ENCODE measurements around the gene MRPS35. TPM values are rescaled to one million over a fixed set of nuclear protein-coding genes. Genes with fewer than 3 reads are reported as not detected.

The MRPS35 gene
- total and polyA plus RNA-seq, 9 donors: 45.1 to 53.2 (median 48.5) TPM

DNA sequence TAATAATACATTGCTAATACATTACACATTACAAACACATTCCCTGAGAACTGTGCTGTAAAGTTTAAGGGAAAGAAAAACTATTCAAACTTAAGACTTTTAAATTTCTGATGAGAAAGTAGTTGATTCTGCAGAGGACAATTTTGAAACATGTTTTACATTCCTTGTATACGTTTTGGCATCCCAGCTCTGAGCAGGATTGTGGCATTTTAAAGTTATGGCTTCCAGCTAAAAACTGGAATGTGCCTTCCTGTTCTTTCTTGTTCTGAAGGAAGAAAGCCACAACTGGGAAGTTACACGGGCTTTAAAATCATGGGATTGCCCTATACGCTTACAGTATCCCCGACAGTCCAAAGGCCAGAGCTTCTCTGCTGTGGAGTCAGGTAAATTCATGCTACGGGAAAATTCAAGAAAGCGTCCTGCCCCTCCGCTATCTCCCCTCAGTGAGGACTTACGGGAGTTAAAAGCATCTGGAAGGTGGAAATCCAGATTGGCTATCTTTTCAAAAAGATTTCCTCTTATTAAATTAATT is 58.6 kb downstream of the MRPS35 start:
- no peaks in the 10 kb centered on the region for H3K27me3 ChIP-seq (ENCODE audit: control insufficient read depth, insufficient read depth, low read length)
- no peaks in the 10 kb centered on the region for H3K9me3 ChIP-seq (replicated peaks; ENCODE audit: control insufficient read depth, low read depth, low read length)
- 67% methylated on average over 5 of the region's 8 CpGs for WGBS (ENCODE audit: insufficient coverage)
- H3K27ac ChIP-seq (ENCODE audit: low read length): no peak overlapping the region
- no peaks in the 10 kb centered on the region for H3K4me1 ChIP-seq (ENCODE audit: control insufficient read depth, insufficient read depth, low read length)
- no peak for DNase-seq
- no peak overlapping the region for H3K4me3 ChIP-seq (ENCODE audit: low read length)
- H3K36me3 ChIP-seq (ENCODE audit: control insufficient read depth, insufficient read depth, low read length): no peaks in the 10 kb centered on the region

DNA sequence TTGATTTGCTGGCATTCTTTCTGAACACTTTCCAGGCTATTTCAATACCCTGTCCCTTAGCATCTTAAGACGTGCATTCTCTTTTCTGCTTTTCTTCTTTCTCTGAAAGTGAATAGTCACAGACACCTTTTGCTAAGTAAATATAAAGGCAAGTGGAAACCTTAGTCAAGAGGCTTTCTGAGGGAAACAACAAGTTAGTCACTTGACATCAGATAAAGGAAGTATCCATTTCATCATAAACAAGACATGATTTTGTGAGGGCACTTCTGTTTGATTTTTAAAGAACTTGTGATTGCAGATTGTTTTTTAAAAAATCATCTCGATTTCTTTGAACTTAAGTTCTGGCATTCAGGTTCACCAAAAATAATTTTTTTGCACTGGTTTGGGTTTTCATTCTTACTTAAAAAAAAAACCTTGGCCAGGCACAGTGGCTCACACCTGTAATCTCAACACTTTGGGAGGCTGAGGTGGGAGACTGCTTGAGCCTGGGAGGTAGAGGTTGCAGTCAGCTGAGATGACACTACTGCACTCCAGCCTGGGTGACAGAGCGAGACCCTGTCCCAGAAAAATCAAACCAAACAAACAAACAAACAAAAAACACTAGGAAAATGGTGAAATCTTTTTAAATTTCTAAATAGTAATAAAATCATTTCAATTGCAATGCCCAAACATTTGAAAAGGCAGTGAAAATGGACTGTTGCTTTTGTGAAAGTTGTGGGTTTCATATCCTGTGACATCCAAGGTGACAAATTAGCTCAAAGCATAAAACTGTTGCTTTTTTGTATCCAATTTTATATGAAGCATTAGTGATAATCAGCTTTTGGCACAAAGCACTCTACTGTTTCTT is 61.1 kb downstream of the MRPS35 start:
- H3K9me3 ChIP-seq (replicated peaks; ENCODE audit: control insufficient read depth, low read depth, low read length): no peaks in the 10 kb centered on the region
- H3K36me3 ChIP-seq (ENCODE audit: control insufficient read depth, insufficient read depth, low read length): no peaks in the 10 kb centered on the region
- H3K27me3 ChIP-seq (ENCODE audit: control insufficient read depth, insufficient read depth, low read length): no peaks in the 10 kb centered on the region
- WGBS (ENCODE audit: insufficient coverage): no CpG with 5 or more reads among the region's 3 CpGs
- H3K27ac ChIP-seq (ENCODE audit: low read length): no peak overlapping the region
- no peaks in the 10 kb centered on the region for H3K4me1 ChIP-seq (ENCODE audit: control insufficient read depth, insufficient read depth, low read length)
- no peak for DNase-seq
- no peak overlapping the region for H3K4me3 ChIP-seq (ENCODE audit: low read length)

DNA sequence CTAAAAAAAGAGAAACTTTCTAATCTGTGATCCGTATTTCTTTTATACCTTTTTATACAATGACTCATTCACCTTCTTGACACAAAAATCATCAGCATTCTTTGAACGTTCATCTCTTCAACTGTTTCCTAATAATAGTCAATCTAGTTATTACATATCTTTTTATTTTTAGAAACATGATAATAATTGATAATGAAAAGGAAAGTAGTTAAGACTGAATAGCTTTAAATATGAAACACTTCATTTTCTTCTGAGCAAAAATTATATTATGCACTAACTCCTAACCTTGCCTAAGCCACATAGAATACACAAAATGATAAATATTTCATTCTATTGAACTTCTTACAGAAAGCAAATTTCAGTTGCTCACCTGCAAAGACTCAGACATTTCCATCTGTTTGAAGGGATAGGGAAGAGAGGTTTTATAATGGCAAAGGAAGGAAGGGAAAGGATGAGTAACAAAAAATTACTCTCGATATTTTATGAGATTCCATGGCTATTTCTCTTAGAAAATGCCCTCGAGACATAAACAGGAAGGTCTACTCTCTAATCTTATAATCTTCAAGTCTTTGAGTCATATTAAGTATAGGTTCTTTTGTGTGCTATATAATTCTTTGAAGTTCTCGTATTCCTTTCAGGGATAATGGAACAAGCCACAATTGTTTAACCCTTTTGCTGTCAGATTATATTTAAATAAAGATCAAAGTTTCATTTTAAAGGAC is 61.9 kb downstream of the MRPS35 start:
- no CpG with 5 or more reads among the region's 5 CpGs for WGBS (ENCODE audit: insufficient coverage)
- Histone ChIP-seq H3K4me1 (ENCODE audit: control insufficient read depth, insufficient read depth, low read length) (no peaks in the 10 kb centered on the region), H3K4me3 (ENCODE audit: low read length) (no peak overlapping the region), H3K36me3 (ENCODE audit: control insufficient read depth, insufficient read depth, low read length) (no peaks in the 10 kb centered on the region), H3K27me3 (ENCODE audit: control insufficient read depth, insufficient read depth, low read length) (no peaks in the 10 kb centered on the region), H3K9me3 (replicated peaks; ENCODE audit: control insufficient read depth, low read depth, low read length) (no peaks in the 10 kb centered on the region), H3K27ac (ENCODE audit: low read length) (no peak overlapping the region)
- DNase-seq: no peak

DNA sequence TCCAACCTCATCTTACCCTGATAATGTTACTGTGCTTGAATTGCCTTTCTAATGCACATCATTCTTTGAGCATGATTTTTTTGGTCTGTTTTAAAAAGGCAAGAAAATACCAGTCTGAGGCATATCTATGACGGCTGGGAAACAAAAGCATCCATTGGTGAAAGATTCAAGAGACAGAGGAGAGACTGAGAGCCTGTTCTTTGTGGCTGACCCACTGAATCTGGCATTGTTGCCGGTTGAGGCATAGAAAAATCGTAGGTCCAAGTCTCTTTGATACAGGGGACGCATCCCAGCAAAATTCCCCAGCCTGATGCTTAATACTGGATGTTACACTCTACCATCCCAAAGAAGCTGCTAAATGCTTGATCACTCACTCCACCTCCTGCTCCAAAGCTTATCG is 66.5 kb downstream of the MRPS35 start:
- peaks cover 18% of the 10 kb centered on the region for H3K4me1 ChIP-seq (ENCODE audit: control insufficient read depth, insufficient read depth, low read length)
- H3K4me3 ChIP-seq (ENCODE audit: low read length): no peak overlapping the region
- H3K9me3 ChIP-seq (replicated peaks; ENCODE audit: control insufficient read depth, low read depth, low read length): no peaks in the 10 kb centered on the region
- H3K27me3 ChIP-seq (ENCODE audit: control insufficient read depth, insufficient read depth, low read length): no peaks in the 10 kb centered on the region
- H3K36me3 ChIP-seq (ENCODE audit: control insufficient read depth, insufficient read depth, low read length): peaks cover 5% of the 10 kb centered on the region
- H3K27ac ChIP-seq (ENCODE audit: low read length): no peak overlapping the region
- no peak for DNase-seq
- WGBS (ENCODE audit: insufficient coverage): 89% methylated on average over 4 of the region's 5 CpGs

DNA sequence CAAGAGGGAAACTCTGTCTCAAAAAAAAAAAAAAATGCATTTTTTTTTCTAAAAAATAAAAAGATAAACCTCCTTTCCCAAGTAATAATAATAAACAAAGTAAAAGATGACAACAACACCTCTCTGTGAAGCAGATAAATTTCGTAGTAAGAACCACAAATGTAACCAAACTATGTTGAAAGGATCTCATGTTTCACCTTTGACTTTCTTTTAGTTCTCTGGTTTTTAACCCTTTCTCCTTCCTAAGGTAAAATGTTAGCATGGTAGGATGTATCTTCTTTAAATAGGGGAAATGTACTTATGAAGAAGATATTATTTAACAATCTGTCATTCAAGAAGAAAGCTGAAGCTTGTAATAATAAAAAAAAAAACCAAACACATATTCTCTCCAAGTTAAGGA is 67.6 kb downstream of the MRPS35 start:
- WGBS (ENCODE audit: insufficient coverage): no CpG with 5 or more reads among the region's 1 CpG
- no peak overlapping the region for H3K4me3 ChIP-seq (ENCODE audit: low read length)
- H3K36me3 ChIP-seq (ENCODE audit: control insufficient read depth, insufficient read depth, low read length): peaks cover 5% of the 10 kb centered on the region
- no peaks in the 10 kb centered on the region for H3K27me3 ChIP-seq (ENCODE audit: control insufficient read depth, insufficient read depth, low read length)
- peaks cover 18% of the 10 kb centered on the region for H3K4me1 ChIP-seq (ENCODE audit: control insufficient read depth, insufficient read depth, low read length)
- H3K9me3 ChIP-seq (replicated peaks; ENCODE audit: control insufficient read depth, low read depth, low read length): no peaks in the 10 kb centered on the region
- DNase-seq: no peak
- no peak overlapping the region for H3K27ac ChIP-seq (ENCODE audit: low read length)

DNA sequence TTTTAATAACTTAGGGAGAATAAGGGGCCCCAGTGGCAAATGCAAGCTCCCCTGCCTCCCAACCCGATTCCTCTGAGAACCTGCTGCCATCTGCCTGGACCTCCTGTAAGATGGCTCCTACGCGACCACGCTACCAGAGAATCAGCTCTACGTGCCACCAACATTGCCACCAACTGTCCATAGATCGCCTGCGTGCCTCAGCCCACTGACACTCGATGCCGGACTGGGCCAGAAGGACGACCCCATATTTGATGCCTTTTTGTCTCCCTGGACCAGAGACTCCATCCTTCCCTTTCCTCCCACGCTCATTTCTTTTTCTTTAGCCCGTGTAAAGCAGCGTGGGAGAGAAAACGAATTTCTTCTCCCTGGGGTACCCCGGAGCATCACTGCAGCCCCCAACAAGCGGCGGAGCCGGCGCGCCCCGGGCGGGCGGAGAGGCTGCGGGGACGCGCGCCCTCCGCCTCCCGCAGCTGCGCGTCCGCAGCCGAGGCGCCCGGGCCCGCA is 68.8 kb downstream of the MRPS35 start:
- Histone ChIP-seq H3K27ac (ENCODE audit: low read length) (peak overlapping the region; percentile 93), H3K27me3 (ENCODE audit: control insufficient read depth, insufficient read depth, low read length) (no peaks in the 10 kb centered on the region), H3K4me3 (ENCODE audit: low read length) (peak overlapping the region; percentile 67), H3K4me1 (ENCODE audit: control insufficient read depth, insufficient read depth, low read length) (peaks cover 18% of the 10 kb centered on the region), H3K36me3 (ENCODE audit: control insufficient read depth, insufficient read depth, low read length) (peaks cover 5% of the 10 kb centered on the region), H3K9me3 (replicated peaks; ENCODE audit: control insufficient read depth, low read depth, low read length) (no peaks in the 10 kb centered on the region)
- 4% methylated on average over 36 of the region's 36 CpGs for WGBS (ENCODE audit: insufficient coverage)
- DNase-seq: no peak

DNA sequence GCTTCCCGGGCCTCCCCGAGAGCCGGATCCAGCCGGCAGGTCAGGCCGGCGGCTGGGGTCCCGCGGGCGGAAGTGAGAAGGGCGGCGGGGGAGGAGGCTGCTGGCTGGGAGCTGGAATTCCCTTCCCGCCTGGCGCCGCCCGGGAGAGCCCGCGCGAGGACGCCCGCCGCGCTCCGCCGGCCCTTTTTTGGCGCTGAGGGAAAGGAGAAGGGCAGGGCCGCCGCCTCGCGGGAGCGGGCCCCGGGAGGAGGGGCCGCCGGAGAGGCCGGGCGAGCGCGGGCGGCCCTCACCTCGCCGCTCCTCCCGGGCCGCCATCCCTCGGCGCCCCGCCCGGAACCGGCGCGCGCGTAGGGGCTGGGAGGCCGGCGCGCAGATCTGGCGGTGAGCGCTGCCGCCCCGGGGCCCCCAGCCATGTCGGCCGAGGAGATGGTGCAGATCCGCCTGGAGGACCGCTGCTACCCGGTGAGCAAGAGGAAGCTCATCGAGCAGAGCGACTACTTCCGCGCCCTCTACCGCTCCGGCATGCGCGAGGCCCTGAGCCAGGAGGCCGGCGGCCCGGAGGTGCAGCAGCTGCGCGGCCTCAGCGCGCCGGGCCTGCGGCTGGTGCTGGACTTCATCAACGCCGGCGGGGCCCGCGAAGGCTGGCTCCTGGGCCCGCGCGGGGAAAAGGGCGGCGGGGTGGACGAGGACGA is 69.4 kb downstream of the MRPS35 start, which contains the start of the genes KLHL42 and MANSC4:
Gene KLHL42 (plus strand): TSS at position 314 of the 692 bp plus-strand sequence. CDS start 98 bp downstream, at position 412.
Gene MANSC4 (minus strand): TSS at position 317 of the 692 bp plus-strand sequence. CDS start 8,960 bp downstream, outside the sequence.
- DNase-seq: peak; percentile 86
- Histone ChIP-seq H3K9me3 (replicated peaks; ENCODE audit: control insufficient read depth, low read depth, low read length) (no peaks in the 10 kb centered on the region), H3K27me3 (ENCODE audit: control insufficient read depth, insufficient read depth, low read length) (no peaks in the 10 kb centered on the region), H3K36me3 (ENCODE audit: control insufficient read depth, insufficient read depth, low read length) (peaks cover 5% of the 10 kb centered on the region), H3K4me3 (ENCODE audit: low read length) (peak within 1 kb of the TSS; percentile 67), H3K4me1 (ENCODE audit: control insufficient read depth, insufficient read depth, low read length) (peaks cover 18% of the 10 kb centered on the region), H3K27ac (ENCODE audit: low read length) (peak within 1 kb of the TSS; percentile 93)
- under 1% methylated on average over 88 of the region's 92 CpGs for WGBS (ENCODE audit: insufficient coverage)

DNA sequence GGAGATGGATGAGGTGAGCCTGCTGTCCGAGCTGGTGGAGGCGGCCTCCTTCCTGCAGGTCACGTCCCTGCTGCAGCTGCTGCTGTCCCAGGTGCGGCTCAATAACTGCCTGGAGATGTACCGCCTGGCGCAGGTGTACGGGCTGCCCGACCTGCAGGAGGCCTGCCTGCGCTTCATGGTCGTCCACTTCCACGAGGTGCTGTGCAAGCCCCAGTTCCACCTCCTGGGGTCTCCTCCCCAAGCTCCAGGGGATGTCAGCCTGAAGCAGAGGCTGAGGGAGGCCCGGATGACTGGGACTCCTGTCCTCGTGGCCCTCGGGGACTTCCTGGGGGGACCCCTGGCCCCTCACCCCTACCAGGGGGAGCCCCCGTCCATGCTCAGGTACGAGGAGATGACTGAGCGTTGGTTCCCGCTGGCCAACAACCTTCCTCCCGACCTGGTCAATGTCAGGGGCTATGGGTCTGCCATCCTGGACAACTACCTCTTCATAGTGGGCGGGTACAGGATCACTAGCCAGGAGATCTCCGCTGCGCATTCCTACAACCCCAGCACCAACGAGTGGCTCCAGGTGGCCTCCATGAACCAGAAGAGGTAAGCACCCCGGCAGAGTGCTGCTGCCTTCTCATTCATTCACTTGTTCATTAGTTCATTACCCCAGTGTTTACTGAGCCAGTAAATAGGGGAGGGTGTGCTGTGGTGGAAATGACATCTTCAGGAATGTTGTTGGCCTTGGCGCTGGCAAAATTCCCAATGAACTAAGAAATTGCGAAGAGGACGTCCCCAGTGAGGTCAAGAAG is 70.2 kb downstream of the MRPS35 start:
- Histone ChIP-seq H3K36me3 (ENCODE audit: control insufficient read depth, insufficient read depth, low read length) (peaks cover 8% of the 10 kb centered on the region), H3K4me1 (ENCODE audit: control insufficient read depth, insufficient read depth, low read length) (peaks cover 18% of the 10 kb centered on the region), H3K27me3 (ENCODE audit: control insufficient read depth, insufficient read depth, low read length) (no peaks in the 10 kb centered on the region), H3K4me3 (ENCODE audit: low read length) (peak overlapping the region; percentile 55), H3K9me3 (replicated peaks; ENCODE audit: control insufficient read depth, low read depth, low read length) (no peaks in the 10 kb centered on the region), H3K27ac (ENCODE audit: low read length) (peak overlapping the region; percentile 84)
- DNase-seq: peak; percentile 36
- WGBS (ENCODE audit: insufficient coverage): 6% methylated on average over 21 of the region's 27 CpGs

DNA sequence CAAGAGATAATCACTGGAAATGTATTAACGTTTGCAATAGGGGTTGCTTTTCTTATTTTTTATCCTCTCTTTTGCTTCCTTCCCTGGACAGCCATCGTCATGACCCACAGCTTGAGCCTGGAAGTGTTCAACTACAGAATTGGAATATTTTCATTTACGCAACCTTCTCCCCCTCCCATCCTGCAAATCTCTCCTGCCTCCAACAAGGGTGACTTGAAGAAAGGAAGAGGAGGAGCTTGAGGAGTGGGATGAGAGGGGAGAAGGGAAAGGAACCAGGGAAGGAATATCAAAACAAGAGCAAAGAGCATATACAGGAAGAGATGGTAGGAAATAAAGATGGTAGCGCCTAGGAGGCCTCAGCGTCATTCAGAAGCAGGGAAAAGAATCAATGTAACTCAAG is 71.0 kb downstream of the MRPS35 start:
- Histone ChIP-seq H3K36me3 (ENCODE audit: control insufficient read depth, insufficient read depth, low read length) (peaks cover 8% of the 10 kb centered on the region), H3K4me1 (ENCODE audit: control insufficient read depth, insufficient read depth, low read length) (peaks cover 18% of the 10 kb centered on the region), H3K9me3 (replicated peaks; ENCODE audit: control insufficient read depth, low read depth, low read length) (no peaks in the 10 kb centered on the region), H3K4me3 (ENCODE audit: low read length) (no peak overlapping the region), H3K27me3 (ENCODE audit: control insufficient read depth, insufficient read depth, low read length) (no peaks in the 10 kb centered on the region), H3K27ac (ENCODE audit: low read length) (peak overlapping the region; percentile 23)
- WGBS (ENCODE audit: insufficient coverage): no CpG with 5 or more reads among the region's 5 CpGs
- DNase-seq: peak; percentile 54
